H9 (cell line): ENCODE results near the gene F7. TPM values are rescaled to one million over a fixed set of nuclear protein-coding genes. Genes with fewer than 3 reads are reported as not detected.

Experiments used
- DNase-seq: peaks from one replicate; pipeline ENCODE4 v3.0.0-alpha.2; 2017
- H2AFZ ChIP-seq: one replicate; pipeline ENCODE4 v1.6.1; 2013; ENCODE audit warnings: mild to moderate bottlenecking, low read length, control low read depth, moderate library complexity
- H2AK5ac ChIP-seq: 2 replicates; pipeline ENCODE4 v1.6.1; 2013; ENCODE audit warnings: low read length, control low read depth, mixed read lengths; ENCODE audit not compliant: insufficient read length
- H2BK120ac ChIP-seq: one replicate; pipeline ENCODE4 v1.6.1; 2013; ENCODE audit warnings: low read depth, mild to moderate bottlenecking, low read length, control low read depth, inconsistent platforms; ENCODE audit not compliant: poor library complexity, severe bottlenecking
- H2BK12ac ChIP-seq: 2 replicates; pipeline ENCODE4 v1.6.1; 2013; ENCODE audit warnings: low read length, control low read depth, mixed read lengths, low read depth; ENCODE audit not compliant: insufficient read length
- H2BK15ac ChIP-seq: 2 replicates; pipeline ENCODE4 v1.6.1; 2013; ENCODE audit warnings: low read depth, low read length, control low read depth
- H2BK20ac ChIP-seq: one replicate; pipeline ENCODE4 v1.6.1; 2013; ENCODE audit warnings: low read depth, mild to moderate bottlenecking, low read length, control low read depth, inconsistent platforms; ENCODE audit not compliant: poor library complexity, severe bottlenecking
- H2BK5ac ChIP-seq: 2 replicates; pipeline ENCODE4 v1.6.1; 2013; ENCODE audit warnings: low read length, control low read depth, mixed read lengths; ENCODE audit not compliant: insufficient read length
- H3K14ac ChIP-seq: 2 replicates; pipeline ENCODE4 v1.6.1; 2013; ENCODE audit warnings: low read length, control low read depth; ENCODE audit not compliant: insufficient read depth
- H3K18ac ChIP-seq: 2 replicates; pipeline ENCODE4 v1.6.1; 2013; ENCODE audit warnings: low read depth, mild to moderate bottlenecking, mixed read lengths, low read length, control low read depth; ENCODE audit not compliant: insufficient read length
- H3K23ac ChIP-seq: 2 replicates; pipeline ENCODE4 v1.6.1; 2013; ENCODE audit warnings: low read length, control low read depth, mixed read lengths, low read depth; ENCODE audit not compliant: insufficient read length
- H3K23me2 ChIP-seq: 2 replicates; pipeline ENCODE4 v1.6.1; 2013; ENCODE audit warnings: low read depth, mild to moderate bottlenecking, mixed read lengths, low read length, control low read depth; ENCODE audit not compliant: insufficient read length, poor library complexity, severe bottlenecking
- H3K27ac ChIP-seq: 2 replicates; pipeline ENCODE4 v1.5.1; 2013; ENCODE audit warnings: low read length, control low read depth, mixed read lengths, low read depth; ENCODE audit not compliant: insufficient read length
- H3K27me3 ChIP-seq: 2 replicates; pipeline ENCODE4 v1.6.1; 2013; ENCODE audit warnings: low read length, control low read depth, inconsistent platforms; ENCODE audit not compliant: insufficient read depth
- H3K4ac ChIP-seq: 2 replicates; pipeline ENCODE4 v1.6.1; 2013; ENCODE audit warnings: low read depth, mild to moderate bottlenecking, control low read depth, inconsistent platforms, low read length, moderate library complexity
- H3K4me1 ChIP-seq: 2 replicates; pipeline ENCODE4 v1.6.1; 2013; ENCODE audit warnings: low read length, control low read depth, inconsistent platforms; ENCODE audit not compliant: insufficient read depth
- H3K4me2 ChIP-seq: 2 replicates; pipeline ENCODE4 v1.6.1; 2013; ENCODE audit warnings: low read length, control low read depth, mixed read lengths; ENCODE audit not compliant: insufficient read length, insufficient read depth
- H3K56ac ChIP-seq: 2 replicates; pipeline ENCODE4 v1.6.1; 2013; ENCODE audit warnings: low read depth, mild to moderate bottlenecking, mixed read lengths, low read length, control low read depth; ENCODE audit not compliant: insufficient read length
- H3K79me1 ChIP-seq: 2 replicates; pipeline ENCODE4 v1.6.1; 2013; ENCODE audit warnings: low read depth, mild to moderate bottlenecking, moderate library complexity, low read length, control low read depth, inconsistent platforms; ENCODE audit not compliant: insufficient read depth, poor library complexity, severe bottlenecking
- H3K79me2 ChIP-seq: 2 replicates; pipeline ENCODE4 v1.6.1; 2013; ENCODE audit warnings: low read length, control low read depth, inconsistent platforms; ENCODE audit not compliant: insufficient read depth
- H3K9ac ChIP-seq: 2 replicates; pipeline ENCODE4 v1.6.1; 2013; ENCODE audit warnings: low read length, control low read depth, mixed read lengths; ENCODE audit not compliant: insufficient read length; ENCODE audit errors: extremely low read depth
- H3K9me3 ChIP-seq: one replicate; pipeline ENCODE4 v1.6.1; 2013; ENCODE audit warnings: low read depth, low read length, inconsistent platforms; ENCODE audit not compliant: control insufficient read depth
- H3T11ph ChIP-seq: one replicate; pipeline ENCODE4 v1.6.1; 2013; ENCODE audit warnings: mild to moderate bottlenecking, low read length, control low read depth, inconsistent platforms
- H4K20me1 ChIP-seq: one replicate; pipeline ENCODE4 v1.6.1; 2013; ENCODE audit not compliant: control insufficient read depth, insufficient read length, insufficient read depth
- H4K5ac ChIP-seq: 2 replicates; pipeline ENCODE4 v1.6.1; 2013; ENCODE audit warnings: low read depth, mild to moderate bottlenecking, mixed read lengths, low read length, control low read depth; ENCODE audit not compliant: insufficient read length
- H4K8ac ChIP-seq: replicated peaks from 2 replicates; pipeline ENCODE4 v1.6.1; 2013; ENCODE audit warnings: low read length, control low read depth, mixed read lengths, low read depth; ENCODE audit not compliant: insufficient read length
- H4K91ac ChIP-seq: 2 replicates; pipeline ENCODE4 v1.6.1; 2013; ENCODE audit warnings: low read depth, mild to moderate bottlenecking, moderate library complexity, mixed read lengths, low read length, control low read depth; ENCODE audit not compliant: insufficient read length
- H3K27ac Mint-ChIP-seq, 3 experiments: 2 replicates in 2 of 3; 3 replicates in 1 of 3; pipeline ENCODE4 v1.8.0; 2020 to 2021; ENCODE audit warnings: mixed read lengths in 3 of 3, mild to moderate bottlenecking in 1 of 3, moderate library complexity in 1 of 3
- H3K27me3 Mint-ChIP-seq: 2 replicates; pipeline ENCODE4 v1.8.0; 2021; ENCODE audit warnings: low read depth, mild to moderate bottlenecking, moderate library complexity, mixed read lengths
- H3K36me3 Mint-ChIP-seq, 3 experiments: 2 replicates in 2 of 3; 3 replicates in 1 of 3; pipeline ENCODE4 v1.8.0; 2020 to 2021; ENCODE audit warnings: low read depth in 3 of 3, mixed read lengths in 3 of 3; ENCODE audit not compliant: insufficient read depth in 1 of 3
- H3K4me1 Mint-ChIP-seq, 2 experiments: 2 replicates each; pipeline ENCODE4 v1.8.0; 2020; ENCODE audit warnings: mixed read lengths in 2 of 2
- H3K4me3 Mint-ChIP-seq, 2 experiments: 2 replicates in 1 of 2; 3 replicates in 1 of 2; pipeline ENCODE4 v1.8.0; 2020 to 2021; ENCODE audit warnings: mild to moderate bottlenecking in 2 of 2, mixed read lengths in 2 of 2, moderate library complexity in 1 of 2
- H3K9me3 Mint-ChIP-seq, 2 experiments: 2 replicates in 1 of 2; 3 replicates in 1 of 2; pipeline ENCODE4 v1.8.0; 2020; ENCODE audit warnings: mild to moderate bottlenecking in 2 of 2, mixed read lengths in 2 of 2, moderate library complexity in 1 of 2
- CTCF ChIP-seq: fragments of 200-600 bp; sonication (generic); conservative IDR thresholded peaks from 3 replicates; pipeline ENCODE4 v1.8.0; 2021; ENCODE audit warnings: antibody characterized with exemption, mild to moderate bottlenecking
- WGBS: extraction: QIAGEN DNeasy Blood & Tissue Kit; methylation state at CpG from one replicate; pipeline ENCODE4 v1.1.7; 2013; ENCODE audit warnings: missing lambda C conversion rate, low lambda C conversion rate, mixed read lengths; ENCODE audit not compliant: insufficient read length; ENCODE audit errors: extremely low coverage; 5-methylcytosine and 5-hydroxymethylcytosine counted together
- total RNA-seq: library from RNA; stranded (reverse); gene quantifications from 2 replicates; pipeline ENCODE4 v1.2.1, GENCODE V29; 2021

Gene F7
- total RNA-seq, 1 experiment from 2014 or later, result 0.81 TPM

GRCh38 chr13:113113846-113114271 lies 8.3 kb downstream of the F7 start:
- H2AK5ac ChIP-seq, result no peak overlapping the region
- H3K4me1 ChIP-seq, result no peaks in the 10 kb centered on the region
- no peak overlapping the region for H3K56ac ChIP-seq
- Mint-ChIP-seq H3K9me3 (peaks cover 3 to 8% of the 10 kb centered on the region in 2 experiments; a peak in 4 of 5 replicates), H3K27ac (no peak overlapping the region), H3K36me3 (peaks cover 3 to 5% (median 4%) of the 10 kb centered on the region in 3 experiments; a peak in 4 of 7 replicates), H3K4me3 (no peak overlapping the region), H3K27me3 (peaks cover 40% of the 10 kb centered on the region), H3K4me1 (peaks cover 0 to 4% of the 10 kb centered on the region in 2 experiments; a peak in 1 of 4 replicates)
- no peak overlapping the region for H2AFZ ChIP-seq
- H3K79me1 ChIP-seq, result no peaks in the 10 kb centered on the region
- H2BK15ac ChIP-seq, result no peak overlapping the region
- no CpG with 5 or more reads among the region's 8 CpGs for WGBS
- no peak overlapping the region for H2BK12ac ChIP-seq
- no peaks in the 10 kb centered on the region for H3K9me3 ChIP-seq
- no peak overlapping the region for H2BK120ac ChIP-seq
- no peak overlapping the region for H4K5ac ChIP-seq
- no peaks in the 10 kb centered on the region for H3K79me2 ChIP-seq
- no peak overlapping the region for H3K4me2 ChIP-seq
- TF ChIP-seq CTCF, result no peak
- no peak overlapping the region for H4K91ac ChIP-seq
- no peak overlapping the region for H3T11ph ChIP-seq
- peaks cover 4% of the 10 kb centered on the region for H3K23me2 ChIP-seq
- H3K9ac ChIP-seq, result no peak overlapping the region
- no peaks in the 10 kb centered on the region for H4K20me1 ChIP-seq
- no peak overlapping the region for H3K27ac ChIP-seq
- H3K18ac ChIP-seq, result no peak overlapping the region
- peaks cover 29% of the 10 kb centered on the region; the same call in 1 of the 2 replicates for H3K27me3 ChIP-seq
- no peak overlapping the region for H2BK5ac ChIP-seq
- H4K8ac ChIP-seq, result no peak overlapping the region
- no peak for DNase-seq
- H3K23ac ChIP-seq, result no peak overlapping the region
- H3K14ac ChIP-seq, result no peak overlapping the region
- no peak overlapping the region for H3K4ac ChIP-seq
- no peak overlapping the region for H2BK20ac ChIP-seq
